Osteocyte (in vitro differentiated cells): ENCODE data around the gene CACFD1. TPM values are rescaled to one million over a fixed set of nuclear protein-coding genes. Genes with fewer than 3 reads are reported as not detected.

ENCODE experiments used
- DNase-seq: peaks from one replicate; pipeline ENCODE4 v3.0.0; 2021; ENCODE audit warnings: mixed read lengths; ENCODE audit not compliant: unreplicated experiment; ENCODE audit errors: extremely low spot score
- H3K27ac Mint-ChIP-seq: one replicate; pipeline ENCODE4 v1.8.0; 2021; ENCODE audit warnings: mild to moderate bottlenecking, mixed read lengths; ENCODE audit not compliant: unreplicated experiment
- H3K27me3 Mint-ChIP-seq: one replicate; pipeline ENCODE4 v1.8.0; 2021; ENCODE audit warnings: mixed read lengths; ENCODE audit not compliant: unreplicated experiment
- H3K36me3 Mint-ChIP-seq: one replicate; pipeline ENCODE4 v1.8.0; 2021; ENCODE audit warnings: mixed read lengths; ENCODE audit not compliant: unreplicated experiment
- H3K4me1 Mint-ChIP-seq: one replicate; pipeline ENCODE4 v1.8.0; 2021; ENCODE audit warnings: mixed read lengths; ENCODE audit not compliant: unreplicated experiment
- H3K4me3 Mint-ChIP-seq: one replicate; pipeline ENCODE4 v1.8.0; 2021; ENCODE audit warnings: mild to moderate bottlenecking, moderate library complexity, mixed read lengths; ENCODE audit not compliant: unreplicated experiment
- H3K9me3 Mint-ChIP-seq: one replicate; pipeline ENCODE4 v1.8.0; 2021; ENCODE audit warnings: mixed read lengths; ENCODE audit not compliant: unreplicated experiment
- long read RNA-seq: library from polyadenylated mRNA; unstranded; transcript quantifications from one replicate; pipeline ENCODE4 v2.0.0, GENCODE V29; 2021
- total RNA-seq: library from RNA; stranded (reverse); gene quantifications from 2 replicates; pipeline ENCODE4 v1.2.1, GENCODE V29; 2021
- TF ChIP-seq, protein P1 (sequence below): fragments of 200-600 bp; sonication (generic); IDR thresholded peaks from 2 replicates; pipeline ENCODE4 v1.5.0; 2021; ENCODE audit warnings: antibody characterized with exemption, mild to moderate bottlenecking, moderate library complexity

The CACFD1 gene
- total RNA-seq = 28.9 and 29.3 TPM in 2 replicates
- long read RNA-seq, partial matches to known transcripts = 0 of 10 reads
- long read RNA-seq, other reads (novel, unspliced or antisense) = 7 of 10 reads

DNA sequence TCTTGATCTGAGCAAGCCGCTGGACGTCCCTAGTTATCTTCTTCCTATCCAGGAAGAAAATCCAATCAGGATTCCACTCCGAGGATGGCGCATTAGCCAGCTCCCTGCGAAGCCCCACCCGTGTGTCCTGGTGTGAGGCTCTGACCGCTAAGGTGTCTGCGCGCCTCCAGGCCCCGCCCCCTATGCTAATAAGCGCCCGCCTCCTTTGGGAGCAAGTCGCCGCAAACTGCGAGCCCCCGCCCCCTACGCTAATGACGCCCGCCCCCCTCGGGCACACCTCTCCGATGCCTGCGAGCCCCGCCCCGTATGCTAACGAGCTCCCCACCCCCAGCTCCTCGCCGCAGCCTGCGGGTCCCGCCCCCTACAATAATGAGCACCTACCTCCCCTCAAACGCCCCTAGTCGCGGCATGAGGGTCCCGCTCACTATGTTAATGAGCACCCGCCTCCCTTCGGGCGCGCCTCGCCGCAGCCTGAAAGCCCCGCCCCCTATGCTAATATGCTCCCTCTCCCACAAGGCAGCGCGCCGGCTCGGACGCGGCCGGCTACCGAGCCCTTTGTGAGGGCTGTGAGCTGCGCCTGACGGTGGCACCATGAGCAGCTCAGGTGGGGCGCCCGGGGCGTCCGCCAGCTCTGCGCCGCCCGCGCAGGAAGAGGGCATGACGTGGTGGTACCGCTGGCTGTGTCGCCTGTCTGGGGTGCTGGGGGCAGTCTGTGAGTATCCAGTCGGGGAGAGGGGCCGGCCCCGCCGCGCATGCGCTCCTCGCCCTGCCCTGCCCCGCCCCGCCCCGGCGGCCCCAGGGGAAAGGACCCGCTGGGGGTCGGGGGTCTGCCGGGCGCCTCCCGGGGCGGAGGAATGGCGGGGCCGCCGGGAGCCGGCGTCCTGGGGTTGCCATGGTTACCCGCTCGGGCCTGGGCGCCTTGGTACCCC is at the start of gene CACFD1:
CACFD1 (plus strand) TSS at position 503 of the 929 bp plus-strand sequence; CDS start at position 592, 89 bp downstream.
- Mint-ChIP-seq H3K4me1 (peaks cover 16% of the 10 kb centered on the region), H3K36me3 (peaks cover 7% of the 10 kb centered on the region), H3K27me3 (no peaks in the 10 kb centered on the region), H3K9me3 (no peaks in the 10 kb centered on the region), H3K4me3 (peak within 1 kb of the TSS; percentile 90), H3K27ac (peak within 1 kb of the TSS; percentile 88)
- peak; percentile 97 for DNase-seq
- TF ChIP-seq, protein P1, sequence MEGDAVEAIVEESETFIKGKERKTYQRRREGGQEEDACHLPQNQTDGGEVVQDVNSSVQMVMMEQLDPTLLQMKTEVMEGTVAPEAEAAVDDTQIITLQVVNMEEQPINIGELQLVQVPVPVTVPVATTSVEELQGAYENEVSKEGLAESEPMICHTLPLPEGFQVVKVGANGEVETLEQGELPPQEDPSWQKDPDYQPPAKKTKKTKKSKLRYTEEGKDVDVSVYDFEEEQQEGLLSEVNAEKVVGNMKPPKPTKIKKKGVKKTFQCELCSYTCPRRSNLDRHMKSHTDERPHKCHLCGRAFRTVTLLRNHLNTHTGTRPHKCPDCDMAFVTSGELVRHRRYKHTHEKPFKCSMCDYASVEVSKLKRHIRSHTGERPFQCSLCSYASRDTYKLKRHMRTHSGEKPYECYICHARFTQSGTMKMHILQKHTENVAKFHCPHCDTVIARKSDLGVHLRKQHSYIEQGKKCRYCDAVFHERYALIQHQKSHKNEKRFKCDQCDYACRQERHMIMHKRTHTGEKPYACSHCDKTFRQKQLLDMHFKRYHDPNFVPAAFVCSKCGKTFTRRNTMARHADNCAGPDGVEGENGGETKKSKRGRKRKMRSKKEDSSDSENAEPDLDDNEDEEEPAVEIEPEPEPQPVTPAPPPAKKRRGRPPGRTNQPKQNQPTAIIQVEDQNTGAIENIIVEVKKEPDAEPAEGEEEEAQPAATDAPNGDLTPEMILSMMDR = no peak

- Mint-ChIP-seq H3K36me3 (peaks cover 24% of the 10 kb centered on the region), H3K27ac (no peak overlapping the region), H3K9me3 (no peaks in the 10 kb centered on the region), H3K4me1 (peaks cover 30% of the 10 kb centered on the region), H3K4me3 (no peak overlapping the region), H3K27me3 (no peaks in the 10 kb centered on the region)
- TF ChIP-seq, protein P1 = no peak
- DNase-seq = no peak
These were observed 44.6 kb upstream of the CACFD1 start for GRCh38 chr9:133415170-133415569.

- peak; percentile 93 for DNase-seq
- TF ChIP-seq, protein P1 = no peak
- no peaks in the 10 kb centered on the region for H3K27me3 Mint-ChIP-seq
- H3K36me3 Mint-ChIP-seq = peaks cover 14% of the 10 kb centered on the region
- H3K4me3 Mint-ChIP-seq = peak within 1 kb of the TSS; percentile 91
- peak within 1 kb of the TSS; percentile 94 for H3K27ac Mint-ChIP-seq
- no peaks in the 10 kb centered on the region for H3K9me3 Mint-ChIP-seq
- peaks cover 30% of the 10 kb centered on the region for H3K4me1 Mint-ChIP-seq
These were observed 42.0 kb upstream of the CACFD1 start, which contains the start of gene REXO4 for GRCh38 chr9:133417541-133418461. REXO4 (minus strand) TSS chr9:133418010; CDS start chr9:133417844, 166 bp downstream.

- Mint-ChIP-seq H3K9me3 (no peaks in the 10 kb centered on the region), H3K36me3 (peaks cover 7% of the 10 kb centered on the region), H3K4me1 (peaks cover 30% of the 10 kb centered on the region), H3K27me3 (no peaks in the 10 kb centered on the region), H3K27ac (peak overlapping the region; percentile 41), H3K4me3 (peak overlapping the region; percentile 91)
- no peak for DNase-seq
- TF ChIP-seq, protein P1 = no peak
These were observed 40.8 kb upstream of the CACFD1 start for GRCh38 chr9:133419005-133419404.
